ENCODE data around the gene TMEM95.
"Not testable (repeated sequence)": the region's sequence is repeated elsewhere in the genome, so short reads cannot be mapped to it uniquely, and the experiment has no call there.

The TMEM95 gene

GRCh38 chr17:7323731-7324437, 31.1 kb upstream of the TMEM95 start:
- no peak for DNase-seq

GRCh38 chr17:7324438-7324779, 30.5 kb upstream of the TMEM95 start:
- no peak for DNase-seq

GRCh38 chr17:7325031-7325528, 29.9 kb upstream of the TMEM95 start:
- no peak for DNase-seq

- no peak for DNase-seq
Observed at GRCh38 chr17:7326186-7326585, 28.8 kb upstream of the TMEM95 start.

GRCh38 chr17:7327056-7327455, 27.9 kb upstream of the TMEM95 start:
- no peak for DNase-seq

GRCh38 chr17:7327501-7327900, 27.5 kb upstream of the TMEM95 start:
- no peak for DNase-seq

- DNase-seq = no peak
Observed at GRCh38 chr17:7328009-7328408, 26.9 kb upstream of the TMEM95 start.

GRCh38 chr17:7328840-7329373, 26.0 kb upstream of the TMEM95 start, which contains the start of gene NEURL4:
Gene NEURL4 (minus strand): TSS chr17:7329335. CDS start chr17:7329312, 23 bp downstream.
- DNase-seq = no peak

- DNase-seq = peak; percentile 62
Observed at GRCh38 chr17:7329374-7329996, 25.5 kb upstream of the TMEM95 start.

- DNase-seq = no peak
Observed at GRCh38 chr17:7329997-7330637, 24.8 kb upstream of the TMEM95 start.

- no peak for DNase-seq
Observed at GRCh38 chr17:7330638-7331015, 24.3 kb upstream of the TMEM95 start.

GRCh38 chr17:7332111-7332510, 22.8 kb upstream of the TMEM95 start:
- DNase-seq = no peak

GRCh38 chr17:7332600-7333069, 22.3 kb upstream of the TMEM95 start:
- DNase-seq = not testable (repeated sequence)

GRCh38 chr17:7334938-7335538, 19.9 kb upstream of the TMEM95 start:
- DNase-seq = no peak

- not testable (repeated sequence) for DNase-seq
Observed at GRCh38 chr17:7335765-7336164, 19.2 kb upstream of the TMEM95 start.

- no peak for DNase-seq
Observed at GRCh38 chr17:7336240-7337175, 18.4 kb upstream of the TMEM95 start, which contains the start of gene ACAP1. Gene ACAP1 (plus strand): TSS chr17:7336529. CDS start chr17:7336735, 206 bp downstream.

- DNase-seq = not testable (repeated sequence)
Observed at GRCh38 chr17:7337600-7337999, 17.4 kb upstream of the TMEM95 start.

- no peak for DNase-seq
Observed at GRCh38 chr17:7340179-7340578, 14.8 kb upstream of the TMEM95 start.

GRCh38 chr17:7341842-7342241, 13.1 kb upstream of the TMEM95 start:
- no peak for DNase-seq

GRCh38 chr17:7343250-7343649, 11.7 kb upstream of the TMEM95 start:
- DNase-seq = no peak

- no peak for DNase-seq
Observed at GRCh38 chr17:7346761-7347614, 8.0 kb upstream of the TMEM95 start.
